GM10266 (cell line): ENCODE measurements around the gene PRPF8.

Experiments used
- DNase-seq: peaks from one replicate; pipeline ENCODE4 v3.0.0; 2012; ENCODE audit errors: extremely low spot score
- CTCF ChIP-seq: IDR thresholded peaks from 2 replicates; pipeline ENCODE4 v1.5.1; 2012; ENCODE audit warnings: mild to moderate bottlenecking, low read depth; ENCODE audit not compliant: control insufficient read depth, insufficient read depth; ENCODE audit errors: missing control alignments

PRPF8 gene

DNA sequence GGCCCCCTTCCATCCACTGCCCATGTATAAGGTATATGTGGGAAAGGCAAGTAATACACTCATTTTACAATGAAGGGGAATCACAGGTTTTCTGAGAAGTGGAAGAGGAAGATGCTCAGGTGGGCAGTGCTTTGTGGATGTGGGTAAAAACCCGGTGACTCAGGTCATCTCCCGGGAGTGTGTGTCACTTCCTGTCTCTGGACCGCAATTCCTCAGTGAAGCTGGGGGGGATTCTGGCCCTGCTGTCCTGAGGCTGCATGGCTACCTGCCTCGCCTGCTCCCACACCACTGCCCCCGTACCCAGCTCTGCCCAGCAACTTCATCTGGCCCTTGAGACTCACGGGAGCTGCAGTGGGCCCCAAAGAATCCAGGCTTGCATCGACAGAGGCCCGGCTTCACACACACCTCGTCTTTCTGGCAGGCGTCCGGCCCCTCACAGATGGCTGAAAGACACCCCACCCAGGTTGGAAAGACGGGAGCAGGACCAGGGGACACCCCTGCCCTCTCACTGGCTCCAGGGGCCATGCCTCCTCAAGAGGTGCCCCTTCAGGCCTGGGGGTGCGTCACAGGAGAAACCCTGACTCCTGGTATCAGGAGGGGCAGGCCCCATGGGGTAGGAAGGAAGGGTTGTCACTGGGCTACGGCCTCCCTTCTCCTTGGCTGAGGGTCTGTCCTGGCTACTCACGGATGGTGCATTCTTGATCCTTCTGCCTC lies 40.0 kb downstream of the PRPF8 start:
- TF ChIP-seq CTCF, result no peak
- peak; percentile 80 for DNase-seq

DNA sequence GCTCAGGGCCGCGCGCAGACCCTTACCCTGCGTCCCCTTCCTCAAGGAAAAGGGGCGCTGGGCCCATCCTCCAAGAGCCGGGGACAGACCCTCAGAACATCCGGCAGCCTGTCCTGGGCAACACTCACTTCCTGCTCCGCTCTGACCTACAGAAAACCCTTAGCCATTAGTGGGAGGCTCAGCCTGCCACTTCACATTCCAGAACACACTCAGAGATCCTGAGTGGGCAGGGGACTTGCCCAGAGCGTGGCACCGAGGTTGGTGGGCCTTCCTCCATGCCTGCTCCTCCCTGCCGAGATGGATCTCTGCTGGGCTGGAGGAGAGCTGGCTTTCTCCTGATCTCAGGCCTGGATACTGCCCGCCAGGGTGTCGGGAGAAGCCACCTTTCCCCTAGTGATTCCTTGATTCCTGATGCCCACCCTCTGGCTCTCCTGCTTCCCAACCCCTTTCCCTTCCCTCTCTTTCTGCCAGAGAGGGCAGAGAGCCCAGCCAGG lies 40.6 kb downstream of the PRPF8 start:
- DNase-seq, result peak; percentile 67
- TF ChIP-seq CTCF, result no peak

DNA sequence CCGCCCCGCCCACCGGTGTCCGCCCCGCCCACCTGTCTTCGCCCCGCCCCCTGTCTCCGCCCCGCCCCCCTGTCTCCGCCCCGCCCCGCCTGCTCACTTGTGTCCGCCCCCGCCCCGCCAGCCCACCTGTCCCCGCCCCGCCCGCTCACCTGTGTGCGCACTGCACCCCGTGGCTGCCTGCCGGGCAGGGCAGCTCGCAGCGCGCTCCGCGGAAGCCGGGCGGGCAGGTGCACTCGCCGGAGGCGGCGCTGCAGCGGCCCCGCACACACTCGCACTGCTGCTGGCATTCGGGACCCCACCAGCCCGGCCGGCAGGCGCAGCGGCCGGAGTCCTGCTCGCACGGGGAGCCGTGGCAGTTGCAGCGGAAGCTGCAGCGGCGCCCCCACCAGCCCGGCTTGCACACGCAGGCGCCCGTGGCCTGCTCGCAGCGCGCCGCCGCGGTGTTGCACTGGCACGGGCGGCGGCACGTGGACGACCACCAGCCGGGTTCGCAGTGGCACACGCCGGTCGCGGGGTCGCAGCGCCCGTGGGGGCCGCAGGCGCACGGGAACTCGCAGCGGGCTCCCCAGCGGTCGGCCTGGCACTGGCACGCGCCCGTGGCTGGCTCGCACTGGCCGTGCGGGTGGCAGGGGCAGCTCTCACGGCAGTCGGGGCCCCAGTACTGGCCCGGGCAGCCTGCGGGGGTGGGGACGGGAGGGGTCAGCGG lies 41.2 kb downstream of the PRPF8 start:
- no peak for TF ChIP-seq CTCF
- DNase-seq, result peak; percentile 82

GRCh38 chr17:1641065-1641403 lies 43.6 kb downstream of the PRPF8 start:
- no peak for DNase-seq
- no peak for TF ChIP-seq CTCF

- no peak for DNase-seq
- TF ChIP-seq CTCF, result no peak
These were observed 44.2 kb downstream of the PRPF8 start for GRCh38 chr17:1640329-1641064.

GRCh38 chr17:1639549-1640180 lies 45.0 kb downstream of the PRPF8 start:
- no peak for DNase-seq
- no peak for TF ChIP-seq CTCF
